PC-9 (cell line): ENCODE data around the gene CALR3. TPM values are rescaled to one million over a fixed set of nuclear protein-coding genes. Genes with fewer than 3 reads are reported as not detected.

Experiments used
- BruUV-seq: library from RNA; stranded (reverse); fragments of 400-500 nt; replicated peaks from 2 replicates; lab custom pipeline; 2021; lab: Mats Ljungman, UMichigan
- CTCF ChIA-PET: fragments of 300-600 bp; sonication (Branson Sonifier 250); formaldehyde crosslinking; loops from one replicate; lab custom pipeline; 2022; ENCODE audit warnings: antibody characterized with exemption; lab: Charles Lee
- POLR2A ChIA-PET: fragments of 300-600 bp; sonication (Branson Sonifier 250); formaldehyde crosslinking; loops from one replicate; lab custom pipeline; 2022; ENCODE audit warnings: antibody characterized with exemption; ENCODE audit not compliant: unreplicated experiment; lab: Charles Lee
- DNase-seq, 2 experiments: peaks; one replicate each; pipeline versions ENCODE4 v3.0.0 to v3.0.0-alpha.2; 2015 to 2022; ENCODE audit warnings: mixed read lengths in 1 of 2
- H2AFZ ChIP-seq: fragments of 200-600 bp; sonication (generic); 2 replicates; pipeline ENCODE4 v1.8.1; 2017; ENCODE audit warnings: antibody characterized with exemption
- H3F3A ChIP-seq: fragments of 200-600 bp; sonication (generic); 2 replicates; pipeline ENCODE4 v1.8.1; 2017; ENCODE audit warnings: antibody characterized with exemption, mild to moderate bottlenecking, low read depth; ENCODE audit not compliant: insufficient read depth
- H3K27ac ChIP-seq: fragments of 200-600 bp; sonication (generic); 2 replicates; pipeline ENCODE4 v1.6.1; 2016; ENCODE audit warnings: mixed run types
- H3K27me3 ChIP-seq: fragments of 200-600 bp; sonication (generic); 2 replicates; pipeline ENCODE4 v1.6.1; 2016; ENCODE audit warnings: low read depth, mixed run types; ENCODE audit not compliant: insufficient read depth
- H3K36me3 ChIP-seq: fragments of 200-600 bp; sonication (generic); 2 replicates; pipeline ENCODE4 v1.6.1; 2016; ENCODE audit warnings: low read depth, mixed run types
- H3K4me1 ChIP-seq: fragments of 200-600 bp; sonication (generic); replicated peaks from 2 replicates; pipeline ENCODE4 v1.6.1; 2016; ENCODE audit warnings: mixed run types; ENCODE audit not compliant: insufficient read depth
- H3K4me2 ChIP-seq: fragments of 200-600 bp; sonication (generic); 2 replicates; pipeline ENCODE4 v1.6.1; 2017; ENCODE audit warnings: mixed run types
- H3K4me3 ChIP-seq: fragments of 200-600 bp; sonication (generic); 2 replicates; pipeline ENCODE4 v1.6.1; 2016; ENCODE audit warnings: mixed run types
- H3K79me2 ChIP-seq: fragments of 200-600 bp; sonication (generic); 2 replicates; pipeline ENCODE4 v1.6.1; 2017; ENCODE audit warnings: low read depth, mixed run types
- H3K9me2 ChIP-seq: fragments of 200-600 bp; sonication (generic); 2 replicates; pipeline ENCODE4 v1.8.1; 2017; ENCODE audit warnings: mild to moderate bottlenecking; ENCODE audit not compliant: insufficient read depth
- H3K9me3 ChIP-seq: fragments of 200-600 bp; sonication (generic); 2 replicates; pipeline ENCODE4 v1.8.1; 2016; ENCODE audit warnings: low read depth; ENCODE audit not compliant: insufficient read depth
- H4K20me1 ChIP-seq: fragments of 200-600 bp; sonication (generic); 2 replicates; pipeline ENCODE4 v1.8.1; 2017; ENCODE audit not compliant: insufficient read depth
- CTCF ChIP-seq: fragments of 200-600 bp; sonication (generic); conservative IDR thresholded peaks from 2 replicates; pipeline ENCODE4 v1.6.1; 2017; ENCODE audit warnings: mixed run types, antibody characterized with exemption, mild to moderate bottlenecking, moderate library complexity
- EZH2 ChIP-seq: fragments of 200-600 bp; sonication (generic); IDR thresholded peaks from 2 replicates; pipeline ENCODE4 v1.8.0; 2017; ENCODE audit warnings: antibody characterized with exemption, low read depth
- intact Hi-C: fragments of 100-400 bp; cut with micrococcal nuclease; formaldehyde crosslinking; loops from one replicate; pipeline ENCODE4 v1.10.0; 2022; ENCODE audit not compliant: unreplicated experiment
- total RNA-seq: library from RNA; stranded (reverse); gene quantifications from 2 replicates; pipeline ENCODE4 v1.2.3, GENCODE V29; 2021

CALR3 gene
- total RNA-seq, 1 experiment from 2014 or later: not detected

GRCh38 chr19:16540948-16541347 lies 45.0 kb upstream of the CALR3 start:
- Histone ChIP-seq H3K9me2 (no peaks in the 10 kb centered on the region), H3K4me3 (peak overlapping the region; percentile 95), H3K9me3 (no peaks in the 10 kb centered on the region), H3K4me2 (peak overlapping the region; percentile 98), H3F3A (peaks cover 14% of the 10 kb centered on the region), H3K36me3 (peaks cover 27% of the 10 kb centered on the region), H3K4me1 (peaks cover 17% of the 10 kb centered on the region), H3K27me3 (no peaks in the 10 kb centered on the region), H3K79me2 (peaks cover 86% of the 10 kb centered on the region), H3K27ac (no peak overlapping the region; the same call in 1 of the 2 replicates), H2AFZ (no peak overlapping the region), H4K20me1 (peaks cover 58% of the 10 kb centered on the region)
- no peak for DNase-seq
- intact Hi-C loops: no loop called here
- TF ChIP-seq EZH2 (no peak), CTCF (no peak)
- BruUV-seq: no TSS peak
- ChIA-PET POLR2A (interaction anchor here (0.5 to 0.6 kb wide), 2 partner anchors 9 to 99 kb away, joined by 7 to 10 read pairs; no protein-coding TSS in a partner anchor), CTCF (no interaction called here)

GRCh38 chr19:16537111-16537510 lies 41.1 kb upstream of the CALR3 start:
- no peak overlapping the region for H3K27ac ChIP-seq
- peaks cover 74% of the 10 kb centered on the region for H3K79me2 ChIP-seq
- no peak for TF ChIP-seq EZH2
- no peak for TF ChIP-seq CTCF
- H3K4me2 ChIP-seq: no peak overlapping the region
- intact Hi-C loops: no loop called here
- peaks cover 22% of the 10 kb centered on the region; the same call in 1 of the 2 replicates for H3F3A ChIP-seq
- H3K9me3 ChIP-seq: no peaks in the 10 kb centered on the region
- H4K20me1 ChIP-seq: peaks cover 90% of the 10 kb centered on the region
- no peaks in the 10 kb centered on the region for H3K9me2 ChIP-seq
- ChIA-PET POLR2A (no interaction called here), CTCF (no interaction called here)
- peaks cover 54% of the 10 kb centered on the region for H3K36me3 ChIP-seq
- BruUV-seq: no TSS peak
- no peaks in the 10 kb centered on the region for H3K27me3 ChIP-seq
- DNase-seq: no peak
- no peak overlapping the region for H2AFZ ChIP-seq
- H3K4me3 ChIP-seq: no peak overlapping the region
- H3K4me1 ChIP-seq: peaks cover 8% of the 10 kb centered on the region

GRCh38 chr19:16536130-16536529 lies 40.2 kb upstream of the CALR3 start:
- Histone ChIP-seq H3K4me3 (no peak overlapping the region), H4K20me1 (peaks cover 92% of the 10 kb centered on the region), H2AFZ (no peak overlapping the region), H3K9me3 (no peaks in the 10 kb centered on the region), H3K36me3 (peaks cover 63% of the 10 kb centered on the region), H3K4me2 (no peak overlapping the region), H3K27ac (no peak overlapping the region), H3K79me2 (peaks cover 64% of the 10 kb centered on the region), H3K4me1 (peaks cover 6% of the 10 kb centered on the region), H3F3A (peaks cover 22% of the 10 kb centered on the region; the same call in 1 of the 2 replicates), H3K27me3 (no peaks in the 10 kb centered on the region), H3K9me2 (no peaks in the 10 kb centered on the region)
- intact Hi-C loops: no loop called here
- CTCF ChIA-PET: interaction anchor here (0.6 kb wide), 1 partner anchor 38 kb away, joined by 4 read pairs; no protein-coding TSS in a partner anchor
- no TSS peak for BruUV-seq
- TF ChIP-seq CTCF (no peak), EZH2 (no peak)
- POLR2A ChIA-PET: no interaction called here
- DNase-seq: no peak
